ENCODE results near the gene NFATC2IP. TPM values are rescaled to one million over a fixed set of nuclear protein-coding genes. Genes with fewer than 3 reads are reported as not detected.

Gene NFATC2IP
- total and polyA plus RNA-seq, 9 of the 15 experiments (the other 6 are each of a cell fraction or from before 2014, with no cell fraction given): 15.6 to 106 (median 46.9) TPM

DNA sequence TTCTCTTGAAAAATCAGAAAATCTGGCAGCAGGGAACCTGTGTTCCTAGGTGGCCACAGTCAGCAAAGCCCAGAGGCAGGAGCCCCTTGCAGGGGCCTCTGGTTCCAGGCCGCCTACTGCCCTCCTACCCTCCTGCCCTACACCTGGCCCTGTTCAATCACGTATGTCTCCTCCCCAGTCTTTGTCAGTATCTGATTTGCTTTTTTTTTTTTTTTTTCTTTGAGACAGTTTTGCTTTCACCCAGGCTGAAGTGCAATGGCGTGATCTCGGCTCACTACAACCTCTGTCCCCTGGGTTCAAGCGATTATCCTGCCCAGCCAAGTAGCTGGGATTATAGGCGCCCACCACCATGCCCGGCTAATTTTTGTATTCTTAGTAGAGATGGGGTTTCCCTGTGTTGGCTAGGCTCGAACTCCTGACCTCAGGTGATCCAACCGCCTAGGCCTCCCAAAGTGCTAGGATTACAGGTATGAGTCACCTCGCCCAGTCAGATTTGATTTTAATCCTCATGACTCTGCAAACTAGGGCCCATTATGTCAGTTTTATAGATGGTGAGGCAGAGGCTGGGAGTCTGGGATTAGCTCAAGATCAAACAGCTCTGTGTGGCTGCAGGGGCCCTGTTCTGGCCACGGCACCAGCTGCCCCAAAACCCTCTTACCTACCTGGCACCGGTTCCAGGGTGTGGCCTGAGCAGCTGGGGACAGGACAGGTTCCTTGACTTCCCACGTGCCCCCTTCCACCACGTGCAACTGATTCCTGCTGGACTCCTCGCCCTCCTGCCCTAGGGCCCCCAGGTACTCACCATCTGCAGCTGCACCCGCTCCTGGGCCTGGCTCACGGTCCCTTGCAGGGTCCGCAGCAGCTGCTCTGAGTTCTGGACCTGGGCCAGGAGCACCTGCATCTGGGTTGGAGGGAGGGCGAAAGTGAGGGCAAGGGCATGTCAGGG is 40.4 kb upstream of the NFATC2IP start (continued):
- TF ChIP-seq, protein P1, sequence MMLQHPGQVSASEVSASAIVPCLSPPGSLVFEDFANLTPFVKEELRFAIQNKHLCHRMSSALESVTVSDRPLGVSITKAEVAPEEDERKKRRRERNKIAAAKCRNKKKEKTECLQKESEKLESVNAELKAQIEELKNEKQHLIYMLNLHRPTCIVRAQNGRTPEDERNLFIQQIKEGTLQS (IDR thresholded peaks at IDR 0.05): peak; percentile 83
- TF ChIP-seq, protein P1 (CRISPR knock-in tag; conservative IDR thresholded peaks at IDR 0.05): no peak
- TF ChIP-seq, protein P2, sequence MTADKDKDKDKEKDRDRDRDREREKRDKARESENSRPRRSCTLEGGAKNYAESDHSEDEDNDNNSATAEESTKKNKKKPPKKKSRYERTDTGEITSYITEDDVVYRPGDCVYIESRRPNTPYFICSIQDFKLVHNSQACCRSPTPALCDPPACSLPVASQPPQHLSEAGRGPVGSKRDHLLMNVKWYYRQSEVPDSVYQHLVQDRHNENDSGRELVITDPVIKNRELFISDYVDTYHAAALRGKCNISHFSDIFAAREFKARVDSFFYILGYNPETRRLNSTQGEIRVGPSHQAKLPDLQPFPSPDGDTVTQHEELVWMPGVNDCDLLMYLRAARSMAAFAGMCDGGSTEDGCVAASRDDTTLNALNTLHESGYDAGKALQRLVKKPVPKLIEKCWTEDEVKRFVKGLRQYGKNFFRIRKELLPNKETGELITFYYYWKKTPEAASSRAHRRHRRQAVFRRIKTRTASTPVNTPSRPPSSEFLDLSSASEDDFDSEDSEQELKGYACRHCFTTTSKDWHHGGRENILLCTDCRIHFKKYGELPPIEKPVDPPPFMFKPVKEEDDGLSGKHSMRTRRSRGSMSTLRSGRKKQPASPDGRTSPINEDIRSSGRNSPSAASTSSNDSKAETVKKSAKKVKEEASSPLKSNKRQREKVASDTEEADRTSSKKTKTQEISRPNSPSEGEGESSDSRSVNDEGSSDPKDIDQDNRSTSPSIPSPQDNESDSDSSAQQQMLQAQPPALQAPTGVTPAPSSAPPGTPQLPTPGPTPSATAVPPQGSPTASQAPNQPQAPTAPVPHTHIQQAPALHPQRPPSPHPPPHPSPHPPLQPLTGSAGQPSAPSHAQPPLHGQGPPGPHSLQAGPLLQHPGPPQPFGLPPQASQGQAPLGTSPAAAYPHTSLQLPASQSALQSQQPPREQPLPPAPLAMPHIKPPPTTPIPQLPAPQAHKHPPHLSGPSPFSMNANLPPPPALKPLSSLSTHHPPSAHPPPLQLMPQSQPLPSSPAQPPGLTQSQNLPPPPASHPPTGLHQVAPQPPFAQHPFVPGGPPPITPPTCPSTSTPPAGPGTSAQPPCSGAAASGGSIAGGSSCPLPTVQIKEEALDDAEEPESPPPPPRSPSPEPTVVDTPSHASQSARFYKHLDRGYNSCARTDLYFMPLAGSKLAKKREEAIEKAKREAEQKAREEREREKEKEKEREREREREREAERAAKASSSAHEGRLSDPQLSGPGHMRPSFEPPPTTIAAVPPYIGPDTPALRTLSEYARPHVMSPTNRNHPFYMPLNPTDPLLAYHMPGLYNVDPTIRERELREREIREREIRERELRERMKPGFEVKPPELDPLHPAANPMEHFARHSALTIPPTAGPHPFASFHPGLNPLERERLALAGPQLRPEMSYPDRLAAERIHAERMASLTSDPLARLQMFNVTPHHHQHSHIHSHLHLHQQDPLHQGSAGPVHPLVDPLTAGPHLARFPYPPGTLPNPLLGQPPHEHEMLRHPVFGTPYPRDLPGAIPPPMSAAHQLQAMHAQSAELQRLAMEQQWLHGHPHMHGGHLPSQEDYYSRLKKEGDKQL (CRISPR knock-in tag; IDR thresholded peaks at IDR 0.05; ENCODE audit: borderline replicate concordance): no peak
- TF ChIP-seq ZNF316 (IDR thresholded peaks at IDR 0.05) (0 out of 2 replicates have a peak, but pooled peaks have one; percentile 22), ZNF143 (CRISPR knock-in tag; IDR thresholded peaks at IDR 0.05) (no peak), SIRT6 (IDR thresholded peaks at IDR 0.05; ENCODE audit: low read depth, low read length) (no peak), HDAC2 (IDR thresholded peaks at IDR 0.05) (0 out of 2 replicates have a peak, but pooled peaks have one; percentile 30), C11orf30 (IDR thresholded peaks at IDR 0.05; ENCODE audit: low read depth) (peak; percentile 33; the same call in 1 of the 2 replicates), NELFE (IDR thresholded peaks at IDR 0.05; ENCODE audit: insufficient read depth, insufficient read length) (no peak), RBM22 (IDR thresholded peaks at IDR 0.05; ENCODE audit: low read depth, low read length, poor library complexity, severe bottlenecking) (no peak), LCOR (CRISPR knock-in tag; IDR thresholded peaks at IDR 0.05) (no peak), TGIF2 (CRISPR knock-in tag; IDR thresholded peaks at IDR 0.05) (no peak), SMARCE1 (IDR thresholded peaks at IDR 0.05) (0 out of 2 replicates have a peak, but pooled peaks have one; percentile 21), DMBX1 (CRISPR knock-in tag; IDR thresholded peaks at IDR 0.05; ENCODE audit: borderline replicate concordance) (no peak), JUND (IDR thresholded peaks at IDR 0.05; ENCODE audit: borderline replicate concordance, low read depth, low read length) (peak; percentile 69), JUND (tag; IDR thresholded peaks at IDR 0.05; ENCODE audit: borderline replicate concordance, low read depth, low read length) (peak; percentile 50; the same call in 1 of the 3 replicates), CSDE1 (IDR thresholded peaks at IDR 0.05) (no peak)
- TF ChIP-seq, protein P3, sequence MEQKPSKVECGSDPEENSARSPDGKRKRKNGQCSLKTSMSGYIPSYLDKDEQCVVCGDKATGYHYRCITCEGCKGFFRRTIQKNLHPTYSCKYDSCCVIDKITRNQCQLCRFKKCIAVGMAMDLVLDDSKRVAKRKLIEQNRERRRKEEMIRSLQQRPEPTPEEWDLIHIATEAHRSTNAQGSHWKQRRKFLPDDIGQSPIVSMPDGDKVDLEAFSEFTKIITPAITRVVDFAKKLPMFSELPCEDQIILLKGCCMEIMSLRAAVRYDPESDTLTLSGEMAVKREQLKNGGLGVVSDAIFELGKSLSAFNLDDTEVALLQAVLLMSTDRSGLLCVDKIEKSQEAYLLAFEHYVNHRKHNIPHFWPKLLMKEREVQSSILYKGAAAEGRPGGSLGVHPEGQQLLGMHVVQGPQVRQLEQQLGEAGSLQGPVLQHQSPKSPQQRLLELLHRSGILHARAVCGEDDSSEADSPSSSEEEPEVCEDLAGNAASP (IDR thresholded peaks at IDR 0.05): no peak
- TF ChIP-seq, protein P4, sequence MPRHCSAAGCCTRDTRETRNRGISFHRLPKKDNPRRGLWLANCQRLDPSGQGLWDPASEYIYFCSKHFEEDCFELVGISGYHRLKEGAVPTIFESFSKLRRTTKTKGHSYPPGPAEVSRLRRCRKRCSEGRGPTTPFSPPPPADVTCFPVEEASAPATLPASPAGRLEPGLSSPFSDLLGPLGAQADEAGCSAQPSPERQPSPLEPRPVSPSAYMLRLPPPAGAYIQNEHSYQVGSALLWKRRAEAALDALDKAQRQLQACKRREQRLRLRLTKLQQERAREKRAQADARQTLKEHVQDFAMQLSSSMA (CRISPR knock-in tag; IDR thresholded peaks at IDR 0.05): no peak

Data from K562 (cell line).